ENCODE data around the gene NADK. TPM values are rescaled to one million over a fixed set of nuclear protein-coding genes. Genes with fewer than 3 reads are reported as not detected.
A peak's percentile ranks its signal among the peaks of the same experiment; 100 is the strongest.

NADK gene
- total RNA-seq, 1 donor = 45.6 TPM

- TF ChIP-seq CTCF (IDR thresholded peaks at IDR 0.05; ENCODE audit: insufficient read depth, low read length) = no peak
- no peak overlapping the region for H3K4me3 ChIP-seq (ENCODE audit: low read depth, low read length)
Observed at GRCh38 chr1:1815606-1816281, 37.5 kb upstream of the NADK start.

GRCh38 chr1:1809489-1809888 lies 31.2 kb upstream of the NADK start:
- DNase-seq (ENCODE audit: low read depth) = no peak
- no peak overlapping the region for H3K4me3 ChIP-seq (ENCODE audit: low read depth, low read length)
- no peak for TF ChIP-seq CTCF (IDR thresholded peaks at IDR 0.05; ENCODE audit: insufficient read depth, low read length)

More at GRCh38 chr1:1815606-1816281, 37.5 kb upstream of the NADK start:
- no peak for DNase-seq (ENCODE audit: low read depth)

- no peak for TF ChIP-seq CTCF (IDR thresholded peaks at IDR 0.05; ENCODE audit: insufficient read depth, low read length)
- H3K4me3 ChIP-seq (ENCODE audit: low read depth, low read length) = no peak overlapping the region
- no peak for DNase-seq (ENCODE audit: low read depth)
Observed at GRCh38 chr1:1808206-1808605, 29.9 kb upstream of the NADK start.

- TF ChIP-seq CTCF (IDR thresholded peaks at IDR 0.05; ENCODE audit: insufficient read depth, low read length) = no peak
- H3K4me3 ChIP-seq (ENCODE audit: low read depth, low read length) = no peak overlapping the region
- peak; percentile 25 for DNase-seq (ENCODE audit: low read depth)
Observed at GRCh38 chr1:1806890-1807289, 28.6 kb upstream of the NADK start.

- no peak for DNase-seq (ENCODE audit: low read depth)
- no peak overlapping the region for H3K4me3 ChIP-seq (ENCODE audit: low read depth, low read length)
- no peak for TF ChIP-seq CTCF (IDR thresholded peaks at IDR 0.05; ENCODE audit: insufficient read depth, low read length)
Observed at GRCh38 chr1:1804301-1804700, 26.0 kb upstream of the NADK start.

- H3K4me3 ChIP-seq (ENCODE audit: low read depth, low read length) = no peak overlapping the region
- no peak for TF ChIP-seq CTCF (IDR thresholded peaks at IDR 0.05; ENCODE audit: insufficient read depth, low read length)
- DNase-seq (ENCODE audit: low read depth) = no peak
Observed at GRCh38 chr1:1802871-1803270, 24.6 kb upstream of the NADK start.

- TF ChIP-seq CTCF (IDR thresholded peaks at IDR 0.05; ENCODE audit: insufficient read depth, low read length) = no peak
- DNase-seq (ENCODE audit: low read depth) = no peak
- H3K4me3 ChIP-seq (ENCODE audit: low read depth, low read length) = no peak overlapping the region
Observed at GRCh38 chr1:1799716-1800115, 21.4 kb upstream of the NADK start.

Measured in fibroblast of the aortic adventitia (primary cell).